ENCODE results near the gene VPS16. TPM values are rescaled to one million over a fixed set of nuclear protein-coding genes. Genes with fewer than 3 reads are reported as not detected.

Gene VPS16
- total and polyA plus RNA-seq, 2 of the 8 experiments (the other 6 are each of a cell fraction or from before 2014, with no cell fraction given): 23.8 to 25.9 TPM

DNA sequence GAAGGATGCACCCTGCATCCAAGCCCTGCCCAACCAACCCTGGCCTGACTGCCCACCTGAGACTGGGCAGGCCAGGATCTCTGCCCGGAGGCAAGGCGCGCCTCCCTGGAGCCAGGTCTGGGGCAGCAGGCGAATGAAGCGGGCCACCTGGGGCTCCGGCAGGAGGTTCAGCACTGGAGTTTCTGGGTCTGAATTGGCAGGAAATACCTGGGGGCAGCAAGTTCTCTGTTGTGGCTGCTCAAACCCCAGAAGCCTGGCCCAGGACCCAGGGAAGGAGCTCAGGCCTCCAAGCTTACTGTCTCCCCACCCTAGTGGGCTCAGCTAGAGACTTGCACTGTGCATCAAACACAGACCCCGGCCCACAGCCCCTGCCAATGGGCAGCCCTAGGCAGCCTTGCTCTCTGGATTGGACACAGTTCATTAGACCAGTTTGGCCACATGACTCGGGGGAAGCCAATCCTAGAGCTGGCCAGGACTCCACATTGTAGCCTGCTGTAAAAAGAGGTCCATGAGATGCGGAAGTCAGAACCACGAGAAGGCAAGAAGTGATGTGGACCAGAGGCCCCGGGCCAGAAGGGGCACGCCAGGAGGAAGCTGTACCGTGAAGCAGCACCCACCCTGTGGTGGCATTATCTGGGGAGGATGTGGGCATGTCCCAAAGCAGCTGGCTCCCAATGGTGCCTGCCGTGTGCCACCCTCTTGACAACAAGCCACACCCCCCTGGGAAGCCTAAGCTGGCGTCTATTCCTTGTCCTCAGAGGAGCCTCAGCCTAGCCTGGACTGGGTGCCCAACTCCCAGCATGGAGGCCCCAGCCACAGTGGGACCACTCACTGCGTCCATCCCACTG, 43.2 kb upstream of the VPS16 start:
- H3K27ac ChIP-seq (ENCODE audit: low read depth, low read length): no peak overlapping the region
- no peak overlapping the region for H3K4ac ChIP-seq (replicated peaks; ENCODE audit: insufficient read length, low read depth, low read length)
- no peaks in the 10 kb centered on the region for H3K79me2 ChIP-seq (ENCODE audit: control insufficient read depth in 1 of 2, insufficient read depth in 2 of 2, low read length in 2 of 2)
- peaks cover 13% of the 10 kb centered on the region for H3K23me2 ChIP-seq (ENCODE audit: low read depth, low read length)
- no peaks in the 10 kb centered on the region for H3K9me3 ChIP-seq (ENCODE audit: insufficient read depth in 2 of 2, low read depth in 1 of 2, low read length in 1 of 2)
- no peak overlapping the region for H3K4me2 ChIP-seq (ENCODE audit: insufficient read depth in 1 of 2, low read depth in 2 of 2, low read length in 2 of 2)
- H3K23ac ChIP-seq (ENCODE audit: insufficient read length): no peak overlapping the region
- H3K27me3 ChIP-seq (replicated peaks in 1 of 4; ENCODE audit: control insufficient read depth in 3 of 4, extremely low read depth in 1 of 4, insufficient read depth in 3 of 4, low read length in 3 of 4): peaks cover 2 to 16% (median 16%) of the 10 kb centered on the region in 4 experiments
- no peak overlapping the region for H2BK20ac ChIP-seq (ENCODE audit: low read length)
- peaks cover 0 to 21% (median 6%) of the 10 kb centered on the region in 4 experiments; a peak in 6 of 7 replicates for H3K4me1 ChIP-seq (replicated peaks in 1 of 4; ENCODE audit: control insufficient read depth in 3 of 4, insufficient read depth in 4 of 4, low read length in 3 of 4)
- H4K8ac ChIP-seq (ENCODE audit: extremely low read depth, insufficient read depth, low read length): no peak overlapping the region
- FAIRE-seq (no peak), DNase-seq (ENCODE audit: low read depth in 1 of 2, low spot score in 2 of 2) (no peak)
- no peaks in the 10 kb centered on the region; the same call in 1 of the 2 replicates for H3K79me1 ChIP-seq (ENCODE audit: low read depth, low read length)
- peaks cover 11 to 35% (median 20%) of the 10 kb centered on the region in 4 experiments; a peak in 6 of 8 replicates for H3K36me3 ChIP-seq (ENCODE audit: control insufficient read depth in 2 of 4, insufficient read depth in 4 of 4, low read length in 3 of 4)
- peaks cover 0 to 12% of the 10 kb centered on the region in 2 experiments for H4K20me1 ChIP-seq (replicated peaks in 1 of 2; ENCODE audit: control insufficient read depth in 1 of 2, insufficient read depth in 2 of 2, low read length in 2 of 2)
- H2BK5ac ChIP-seq (ENCODE audit: low read depth, low read length): no peak overlapping the region
- H3K9ac ChIP-seq (replicated peaks in 1 of 4; ENCODE audit: extremely low read depth in 1 of 4, low read depth in 3 of 4, low read length in 3 of 4): no peak overlapping the region
- no peak overlapping the region for H3K14ac ChIP-seq (ENCODE audit: insufficient read length)
- H4K91ac ChIP-seq (replicated peaks; ENCODE audit: insufficient read length, low read length): no peak overlapping the region
- ChIA-PET CTCF (ENCODE audit: partially characterized antibody) (interaction anchor here (0.6 to 2.1 kb wide), 4 partner anchors 17 to 41 kb away, joined by 3 to 4 read pairs (median 4); no protein-coding TSS in a partner anchor), POLR2A (ENCODE audit: partially characterized antibody) (no interaction called here)
- no peak overlapping the region for H4K5ac ChIP-seq (ENCODE audit: insufficient read length, low read depth, low read length)
- H2BK12ac ChIP-seq (ENCODE audit: low read depth, low read length): no peak overlapping the region
- H3K56ac ChIP-seq (replicated peaks; ENCODE audit: insufficient read length, low read depth, low read length): no peak overlapping the region
- no peak overlapping the region for H2BK15ac ChIP-seq (ENCODE audit: low read length)
- no peak overlapping the region for H3K18ac ChIP-seq (ENCODE audit: extremely low read depth, low read length)
- no peak overlapping the region for H3K4me3 ChIP-seq (ENCODE audit: extremely low read depth in 1 of 4, insufficient read depth in 2 of 4, low read depth in 3 of 4, low read length in 4 of 4)
- no peak overlapping the region for H2AFZ ChIP-seq (ENCODE audit: low read length)
- H2BK120ac ChIP-seq (replicated peaks; ENCODE audit: low read depth, low read length): no peak overlapping the region
- 87% methylated on average over 15 of the region's 16 CpGs; no CpG with 5 or more reads in 1 of the 2 experiments for WGBS, 2 experiments (ENCODE audit: extremely low coverage in 1 of 2, insufficient coverage in 1 of 2, insufficient read length in 1 of 2, insufficient replicate concordance in 2 of 2, low coverage in 1 of 2, low lambda C conversion rate in 2 of 2, missing lambda C conversion rate in 1 of 2)
- no peak overlapping the region for H2AK5ac ChIP-seq (ENCODE audit: low read depth, low read length)
- no peak for TF ChIP-seq KDM5A (IDR thresholded peaks at IDR 0.05; ENCODE audit: low read length)
- TF ChIP-seq FOSL1 (IDR thresholded peaks at IDR 0.05; ENCODE audit: insufficient read depth, low read depth, low read length): no peak
- TF ChIP-seq, protein P1, sequence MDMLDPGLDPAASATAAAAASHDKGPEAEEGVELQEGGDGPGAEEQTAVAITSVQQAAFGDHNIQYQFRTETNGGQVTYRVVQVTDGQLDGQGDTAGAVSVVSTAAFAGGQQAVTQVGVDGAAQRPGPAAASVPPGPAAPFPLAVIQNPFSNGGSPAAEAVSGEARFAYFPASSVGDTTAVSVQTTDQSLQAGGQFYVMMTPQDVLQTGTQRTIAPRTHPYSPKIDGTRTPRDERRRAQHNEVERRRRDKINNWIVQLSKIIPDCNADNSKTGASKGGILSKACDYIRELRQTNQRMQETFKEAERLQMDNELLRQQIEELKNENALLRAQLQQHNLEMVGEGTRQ (IDR thresholded peaks at IDR 0.05; ENCODE audit: low read length): no peak
- no peak for TF ChIP-seq ASH2L (IDR thresholded peaks at IDR 0.05; ENCODE audit: low read length)
- no peak for TF ChIP-seq CBX5 (IDR thresholded peaks at IDR 0.05; ENCODE audit: low read depth, low read length)
- no peak for TF ChIP-seq KDM4A (IDR thresholded peaks at IDR 0.05; ENCODE audit: low read depth, low read length, severe bottlenecking)
- TF ChIP-seq BACH1 (IDR thresholded peaks at IDR 0.05; ENCODE audit: low read length): no peak
- no peak for TF ChIP-seq SIN3A (conservative IDR thresholded peaks at IDR 0.05 in 1 of 2, IDR thresholded peaks at IDR 0.05 in 1 of 2; ENCODE audit: low read depth in 1 of 2, low read length in 2 of 2)
- no peak for TF ChIP-seq CREB1 (IDR thresholded peaks at IDR 0.05)
- no peak for TF ChIP-seq SP4 (IDR thresholded peaks at IDR 0.05; ENCODE audit: low read length)
